Fibroblast of skin of left quadriceps (primary cell): Measurements from ENCODE around the gene TMEM44.

Experiments used
- DNase-seq, 2 experiments: peaks; one replicate each; pipeline ENCODE4 v3.0.0-alpha.2; 2013; ENCODE audit warnings: low read depth in 2 of 2

The TMEM44 gene

DNA sequence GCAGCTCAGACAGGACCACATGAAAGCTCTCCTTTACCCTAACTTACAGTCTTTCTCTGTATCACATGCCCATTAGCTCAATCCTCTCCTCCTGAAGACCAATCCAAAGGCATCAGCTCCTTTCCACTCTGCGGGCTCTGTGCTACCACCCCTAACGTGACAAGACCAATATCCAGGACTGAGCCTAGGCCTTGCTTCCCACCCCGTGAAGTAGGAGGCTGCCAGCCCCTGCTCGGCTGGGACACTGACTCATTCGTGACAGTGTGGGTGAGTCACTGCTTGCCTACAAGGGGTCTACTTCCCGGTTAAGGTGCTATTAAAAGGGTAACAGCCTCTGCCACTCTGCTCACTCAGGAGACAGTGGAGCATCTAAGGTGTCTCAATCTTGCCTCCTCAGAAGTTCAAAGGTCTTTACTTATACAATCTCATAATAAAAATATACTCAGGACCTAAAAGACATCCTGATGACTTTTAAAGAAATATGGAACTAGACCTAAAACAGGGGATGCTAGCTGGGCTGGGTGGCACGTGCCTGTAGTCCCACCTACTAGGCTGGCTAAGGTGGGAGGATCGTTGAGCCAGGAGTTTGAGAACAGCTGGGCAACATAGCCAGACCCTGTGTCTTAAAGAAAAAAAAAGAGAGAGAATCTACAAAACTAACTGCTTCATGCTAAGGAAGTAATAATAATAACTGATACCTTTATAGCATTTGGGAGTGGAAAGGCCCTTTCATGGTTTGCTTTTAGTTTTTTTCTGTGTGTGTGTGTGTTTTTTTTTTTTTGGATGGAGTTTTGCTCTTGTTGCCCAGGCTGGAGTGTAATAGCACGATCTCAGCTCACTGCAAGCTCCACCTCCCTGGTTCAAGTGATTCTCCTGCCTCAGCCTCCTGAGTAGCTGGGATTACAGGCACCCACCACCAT, 55.0 kb downstream of the TMEM44 start:
- peak; percentile 56 to 62 for DNase-seq

DNA sequence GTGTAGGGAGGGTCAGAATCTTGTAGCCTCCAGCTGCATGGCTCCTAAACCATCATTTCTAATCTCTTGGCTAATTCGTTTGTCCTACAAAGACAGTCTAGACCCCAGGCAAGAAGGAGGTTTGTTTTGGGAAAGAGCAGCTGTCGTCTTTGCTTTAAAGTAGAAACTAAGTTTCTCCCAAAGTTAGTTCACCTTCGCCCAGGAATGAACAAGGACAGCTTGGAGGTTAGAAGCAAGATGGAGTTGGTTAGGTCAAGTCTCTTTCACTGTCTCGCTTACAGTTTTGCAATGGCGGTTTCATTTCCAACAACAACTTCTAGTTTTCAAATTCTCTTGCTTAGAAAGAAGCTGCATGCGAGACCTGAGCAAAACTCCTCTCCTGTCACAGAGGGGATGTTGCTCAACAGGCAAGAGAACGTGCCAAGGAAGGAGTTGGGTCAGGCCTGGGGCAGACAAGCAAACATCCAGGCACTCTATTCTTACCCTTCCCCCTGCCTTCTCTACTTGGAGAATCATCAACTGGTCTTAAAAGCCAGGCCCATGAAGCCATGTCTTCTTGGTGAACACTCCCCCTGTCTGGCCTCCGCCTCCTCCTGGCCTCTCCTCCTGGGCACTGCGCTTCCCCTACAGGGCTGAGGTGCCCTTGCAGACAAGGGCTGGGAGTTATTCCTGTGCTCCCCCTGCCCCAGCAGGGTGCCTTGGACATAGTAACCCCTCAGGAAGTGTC, 57.6 kb downstream of the TMEM44 start:
- no peak for DNase-seq

DNA sequence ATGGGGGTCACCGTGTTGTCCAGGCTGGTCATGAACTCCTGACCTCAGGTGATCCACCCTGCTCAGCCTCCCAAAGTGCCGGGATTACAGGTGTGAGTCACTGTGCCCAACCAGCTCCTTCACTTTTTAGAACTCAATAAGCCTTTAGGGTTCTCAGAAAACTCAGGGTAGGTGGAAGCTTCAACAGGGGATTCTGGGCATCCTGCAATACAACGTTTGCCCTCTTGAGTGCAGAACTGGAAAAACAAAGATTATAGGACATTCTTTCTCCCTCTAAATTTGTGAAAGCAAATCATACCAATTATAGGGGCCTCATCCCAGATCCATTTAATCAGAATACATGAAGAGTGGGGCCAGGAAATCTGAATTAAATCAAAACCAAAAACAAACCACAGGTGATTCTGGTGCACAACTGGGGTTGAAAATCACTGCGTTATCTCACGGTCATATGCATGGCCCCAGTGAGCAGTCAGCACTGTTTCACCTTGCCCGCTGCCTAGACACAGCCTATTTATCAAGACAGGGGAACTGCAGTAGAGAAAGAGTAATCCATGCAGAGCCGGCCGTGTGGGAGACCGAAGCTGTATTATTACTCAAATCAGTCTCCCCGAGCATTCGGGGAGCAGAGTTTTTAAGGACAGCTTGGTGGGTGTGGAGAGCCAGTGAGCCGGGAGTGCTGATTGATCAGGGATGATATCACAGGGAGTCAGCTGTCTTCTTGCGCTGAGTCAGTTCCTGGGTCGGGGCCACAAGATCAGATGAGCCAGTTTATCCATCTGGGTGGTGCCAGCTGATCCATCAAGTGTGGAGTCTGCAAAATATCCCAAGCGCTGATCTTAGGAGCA, 58.4 kb downstream of the TMEM44 start:
- no peak for DNase-seq

DNA sequence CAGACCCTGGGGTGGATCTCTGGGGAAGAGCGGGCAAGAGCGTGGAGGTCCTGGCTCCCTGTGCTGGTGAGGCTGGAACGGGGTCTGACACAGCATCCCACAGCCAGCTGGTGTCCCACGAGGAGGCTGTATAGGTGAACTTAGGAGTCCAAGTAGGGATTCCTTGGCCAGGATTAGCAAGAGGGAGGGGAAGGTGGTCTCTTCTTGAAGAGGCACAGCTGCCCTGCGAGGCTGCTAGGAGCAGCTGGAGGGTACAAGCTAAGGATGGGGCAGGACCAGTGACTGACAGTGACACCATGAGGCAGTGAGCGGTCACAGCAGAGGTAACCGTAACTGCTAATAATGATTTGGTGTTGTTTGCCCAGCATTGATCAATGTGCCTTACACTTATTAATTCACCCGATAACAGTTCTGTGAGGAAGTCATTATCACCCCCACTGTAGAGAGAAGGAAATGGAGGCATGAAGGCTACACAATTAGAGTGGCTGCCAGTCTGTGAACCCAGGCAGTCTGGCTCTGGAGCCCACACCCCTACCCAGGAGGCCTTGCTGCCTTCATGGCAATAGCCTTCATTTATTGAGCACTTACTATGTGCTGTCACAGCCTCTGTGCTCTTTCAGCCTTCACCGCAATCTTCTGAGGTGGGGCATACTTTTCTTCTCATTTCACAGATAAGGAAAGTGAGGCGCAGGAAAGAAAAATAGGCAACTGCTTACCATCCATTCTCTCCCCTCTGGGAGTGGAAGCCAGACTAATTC, 59.4 kb downstream of the TMEM44 start:
- DNase-seq = no peak

DNA sequence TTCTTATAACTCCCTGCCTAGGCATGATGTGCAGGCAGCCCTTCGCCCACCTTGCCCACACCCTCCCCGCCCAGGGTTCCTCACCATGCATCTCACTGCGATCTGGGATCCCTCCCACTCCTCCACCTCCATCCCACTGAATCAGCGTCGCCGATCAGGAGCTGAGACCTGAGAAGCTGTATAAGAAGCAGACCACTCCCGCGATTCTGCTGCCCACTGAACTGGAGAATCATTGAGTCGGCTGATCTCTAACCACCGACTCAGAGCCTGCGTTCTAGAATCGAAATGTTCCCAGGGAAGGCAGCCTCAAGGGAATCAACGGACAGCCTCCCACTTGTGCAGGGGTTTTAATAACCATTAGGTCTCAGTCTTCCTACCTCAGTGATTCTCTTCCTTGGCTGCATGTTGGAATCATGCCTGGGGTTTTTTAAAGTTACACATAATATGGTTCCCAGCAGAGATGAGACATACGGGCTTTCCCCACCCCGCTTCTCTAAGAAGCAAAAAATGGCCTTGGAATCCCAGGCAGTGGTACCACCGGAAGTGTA, 60.2 kb downstream of the TMEM44 start:
- DNase-seq = no peak

DNA sequence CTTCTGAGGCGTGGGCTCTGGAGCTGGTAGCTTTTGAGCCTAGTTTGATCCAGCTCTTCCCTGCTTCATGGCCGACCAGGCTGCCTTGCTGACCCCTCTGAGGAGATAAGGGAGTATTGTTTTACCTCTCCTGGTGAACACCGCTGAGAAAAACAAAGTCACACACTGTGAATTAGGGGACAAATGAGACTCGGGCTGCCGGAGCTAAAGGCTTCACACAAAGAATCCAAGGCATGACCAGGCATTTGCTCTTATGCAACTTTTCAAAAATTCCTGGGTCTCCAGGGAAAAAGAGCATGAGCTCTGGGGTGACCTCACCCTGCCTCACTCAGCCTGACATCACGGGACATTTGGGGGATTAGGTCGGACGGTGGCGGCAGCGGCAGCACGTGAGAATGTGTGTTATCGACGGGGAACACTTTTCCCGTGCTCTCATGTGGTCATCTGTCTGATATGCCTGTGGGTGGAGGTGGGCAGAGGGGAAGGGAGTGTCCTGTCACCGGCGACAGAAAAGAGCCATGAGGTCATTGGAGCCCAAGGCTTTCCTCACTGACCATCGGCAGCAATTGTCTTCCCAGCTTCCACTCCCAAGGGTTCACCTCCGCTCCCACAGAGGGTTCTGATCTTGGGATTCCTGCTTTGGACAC, 61.0 kb downstream of the TMEM44 start:
- peak; percentile 85 for DNase-seq

DNA sequence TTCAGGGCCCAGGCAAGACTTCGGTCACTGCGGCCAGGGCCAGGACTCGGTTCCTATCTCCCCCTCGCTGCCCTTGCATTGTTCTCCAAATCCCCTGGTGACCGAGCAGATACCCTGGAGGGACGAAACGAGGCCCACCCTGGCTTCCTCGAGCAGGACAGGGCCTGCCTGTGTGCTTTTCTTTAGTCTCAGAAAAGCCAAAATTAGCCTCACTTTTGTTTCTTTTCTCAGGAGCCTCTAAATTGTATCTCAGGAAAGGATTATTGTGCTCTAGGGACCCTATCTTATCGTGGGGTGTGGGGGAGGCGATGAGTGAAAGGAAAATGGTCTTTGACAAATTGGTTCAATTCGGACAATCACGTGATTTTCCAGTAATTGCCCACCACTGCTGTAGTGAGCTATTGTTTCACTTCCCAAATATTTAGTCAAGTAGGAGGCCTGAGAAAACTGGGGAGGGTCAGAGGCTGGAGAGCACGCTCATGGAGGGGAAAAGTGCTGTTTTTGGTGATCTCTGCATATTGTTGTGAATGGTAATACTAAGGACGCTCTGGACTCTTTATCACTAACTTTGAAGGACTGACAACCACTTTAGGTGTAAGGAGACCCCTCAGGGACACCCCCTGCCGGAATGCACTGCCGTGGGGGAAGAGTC, 61.6 kb downstream of the TMEM44 start:
- no peak for DNase-seq

DNA sequence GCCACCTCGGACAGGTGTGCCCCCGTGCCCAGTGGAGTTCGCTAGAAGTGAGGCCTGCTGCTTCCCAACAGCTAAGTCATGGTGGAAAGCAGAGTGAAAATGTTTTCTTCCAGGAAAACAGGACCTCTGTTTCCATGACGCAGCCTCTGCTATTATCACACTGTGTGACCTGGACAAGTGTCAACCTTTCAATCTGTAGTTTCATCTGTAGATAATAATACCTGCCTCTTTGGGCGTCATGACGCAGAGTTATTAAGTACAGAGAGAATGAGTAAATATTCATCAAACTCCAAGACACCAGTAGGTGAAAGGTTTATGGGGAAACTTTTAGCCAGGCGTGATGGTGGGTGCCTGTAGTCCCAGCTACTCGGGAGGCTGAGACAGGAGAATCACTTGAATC, 62.3 kb downstream of the TMEM44 start:
- no peak for DNase-seq

DNA sequence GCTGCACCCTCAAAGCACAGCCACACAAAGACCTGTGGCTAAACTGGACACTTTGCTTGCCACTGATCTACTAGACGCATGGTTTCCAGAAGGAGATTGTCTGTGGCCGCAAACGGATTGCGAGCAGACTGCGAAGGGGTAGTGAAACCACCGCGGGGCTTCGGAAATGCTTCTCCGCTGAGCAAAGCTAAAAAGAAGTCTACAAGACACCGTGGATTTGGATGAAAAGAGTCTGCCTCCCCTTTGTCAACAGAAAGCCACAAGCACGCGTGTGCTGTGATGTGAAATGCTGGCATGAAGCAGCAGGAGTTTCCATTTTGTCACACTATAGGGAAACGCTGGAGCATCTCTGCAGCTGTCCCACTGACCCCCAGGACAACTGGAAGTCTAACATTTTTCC, 63.0 kb downstream of the TMEM44 start:
- DNase-seq = no peak

DNA sequence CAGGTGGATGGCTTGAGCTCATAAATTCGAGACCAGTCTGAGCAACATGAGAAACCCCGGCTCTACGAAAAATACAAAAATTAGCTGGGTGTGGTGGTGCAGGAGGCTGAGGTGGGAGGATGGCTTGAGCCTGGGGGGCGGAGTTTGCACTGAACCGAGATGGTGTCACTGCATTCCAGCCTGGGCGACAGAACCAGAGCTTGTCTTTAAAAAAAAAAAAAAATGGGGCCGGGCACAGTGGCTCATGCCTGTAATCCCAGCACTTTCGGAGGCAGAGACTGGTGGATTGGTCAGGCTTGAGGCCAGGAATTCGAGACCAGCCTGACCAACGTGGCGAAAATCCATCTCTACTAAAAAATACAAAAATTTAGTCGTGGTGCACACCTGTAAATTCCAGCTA, 64.0 kb downstream of the TMEM44 start:
- DNase-seq = no peak

DNA sequence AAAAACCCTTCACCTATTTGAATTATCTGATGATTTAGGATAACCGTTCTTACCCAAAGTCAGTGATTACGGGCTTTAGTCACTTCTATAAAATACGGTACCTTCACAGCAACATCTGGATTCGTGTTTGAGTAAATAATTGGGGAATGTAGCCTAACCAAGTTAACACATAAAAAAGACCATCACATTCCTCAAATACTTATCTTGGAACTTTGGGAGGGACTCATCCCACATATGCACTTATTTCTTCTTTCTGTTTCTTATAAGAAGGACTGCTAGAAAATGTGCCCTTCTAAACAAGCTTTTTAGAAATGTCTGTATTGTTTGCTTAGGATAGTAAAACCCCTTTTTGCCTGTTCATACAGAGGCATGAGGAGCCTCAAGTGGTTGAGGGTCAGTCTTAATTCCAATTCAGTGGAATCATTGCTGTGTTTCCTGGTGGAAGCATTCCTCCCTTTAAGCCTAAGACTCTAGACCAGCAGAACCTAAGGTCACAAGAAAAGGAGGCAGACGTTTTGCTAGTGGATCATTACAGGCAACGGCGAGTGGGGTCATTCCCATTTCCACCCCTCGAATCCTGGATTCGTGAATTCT, 67.5 kb downstream of the TMEM44 start:
- DNase-seq = peak; percentile 89 to 90

DNA sequence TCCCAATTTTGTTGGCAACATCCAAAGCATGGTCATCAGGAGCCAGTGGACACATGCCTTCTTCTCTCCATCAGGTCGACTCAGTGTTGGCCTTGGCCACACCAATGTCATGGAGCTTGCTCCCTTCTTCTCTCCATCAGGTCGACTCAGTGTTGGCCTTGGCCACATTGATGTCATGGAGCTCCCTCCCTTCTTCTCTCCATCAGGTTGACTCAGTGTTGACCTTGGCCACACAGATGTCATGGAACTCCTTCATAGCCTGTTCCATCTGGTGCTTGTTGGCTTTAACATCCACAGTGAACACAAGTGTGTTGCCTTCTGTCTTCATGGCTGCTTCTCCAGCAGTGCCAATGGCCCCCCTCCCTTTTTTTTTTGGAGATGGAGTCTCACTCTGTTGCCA, 70.2 kb downstream of the TMEM44 start:
- DNase-seq = no peak

DNA sequence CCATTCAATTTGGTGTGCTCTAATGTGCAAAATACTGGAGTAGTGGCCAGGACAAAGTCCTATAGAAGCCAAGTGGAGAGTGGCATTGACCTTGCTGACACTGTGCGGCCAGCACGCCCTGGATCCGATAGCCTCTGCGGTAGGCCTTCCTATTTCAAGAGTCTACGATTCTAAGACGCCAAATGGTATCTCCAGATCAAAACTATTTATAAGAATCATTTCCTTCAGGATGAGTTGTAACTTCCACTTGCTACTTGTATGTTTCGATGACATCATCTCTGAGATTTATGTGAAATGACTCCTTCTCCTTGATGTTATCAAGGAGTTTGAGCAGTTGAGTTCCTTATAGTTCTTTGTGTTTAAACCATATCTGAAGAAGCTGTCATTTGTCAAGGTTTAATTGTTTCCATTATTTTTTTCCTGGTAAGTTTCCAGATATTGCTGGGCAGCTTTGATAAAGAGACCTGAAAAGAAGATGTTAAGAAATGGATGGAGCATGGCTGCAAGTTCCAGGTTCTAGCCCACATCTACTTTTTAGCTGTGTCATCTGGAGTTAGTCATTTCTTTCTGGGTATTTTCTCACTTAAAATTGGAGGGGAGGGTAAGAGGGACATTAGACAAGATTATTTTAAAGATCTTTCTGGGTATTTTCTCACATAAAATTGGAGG, 71.8 kb downstream of the TMEM44 start:
- peak; percentile 52 to 57 for DNase-seq

DNA sequence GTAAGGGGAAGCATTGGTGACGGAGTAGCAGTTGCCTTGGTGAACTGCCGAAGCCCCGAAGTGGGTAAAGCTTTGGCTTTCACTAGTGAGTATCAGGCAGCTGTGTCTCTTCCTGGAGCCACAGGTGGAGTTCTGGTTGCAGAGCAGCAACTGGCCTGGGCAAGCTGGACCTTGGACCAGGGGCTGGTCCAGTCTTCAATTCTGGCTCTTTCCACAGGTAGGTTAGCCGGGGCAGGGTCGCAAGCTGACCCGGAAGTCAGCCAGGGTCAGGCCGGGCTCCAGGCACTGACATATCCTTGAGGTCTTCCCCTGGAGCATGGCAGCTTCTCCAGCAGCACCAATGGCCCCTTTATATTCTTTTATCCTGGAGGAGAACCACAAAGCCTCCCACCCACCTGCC, 73.2 kb downstream of the TMEM44 start:
- DNase-seq = no peak

DNA sequence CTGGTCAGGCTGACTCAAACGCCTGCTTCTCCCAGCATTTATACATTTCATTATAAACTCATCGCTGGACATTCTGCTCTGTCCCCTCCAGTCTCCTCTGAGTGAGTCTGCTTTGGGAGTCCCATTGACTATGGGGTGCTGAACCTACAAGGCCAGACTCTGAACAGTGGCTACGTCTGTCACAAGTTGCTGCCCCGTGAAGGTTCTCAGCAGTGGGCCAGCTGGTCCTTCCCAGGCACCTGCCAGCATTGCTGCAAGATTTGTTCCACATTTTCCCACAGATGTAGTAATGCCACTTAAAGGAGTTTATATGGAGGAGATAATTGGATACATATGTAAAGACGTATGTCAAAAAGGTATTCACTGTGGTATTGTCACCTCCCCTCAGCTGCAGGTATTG, 73.7 kb downstream of the TMEM44 start:
- DNase-seq = no peak

DNA sequence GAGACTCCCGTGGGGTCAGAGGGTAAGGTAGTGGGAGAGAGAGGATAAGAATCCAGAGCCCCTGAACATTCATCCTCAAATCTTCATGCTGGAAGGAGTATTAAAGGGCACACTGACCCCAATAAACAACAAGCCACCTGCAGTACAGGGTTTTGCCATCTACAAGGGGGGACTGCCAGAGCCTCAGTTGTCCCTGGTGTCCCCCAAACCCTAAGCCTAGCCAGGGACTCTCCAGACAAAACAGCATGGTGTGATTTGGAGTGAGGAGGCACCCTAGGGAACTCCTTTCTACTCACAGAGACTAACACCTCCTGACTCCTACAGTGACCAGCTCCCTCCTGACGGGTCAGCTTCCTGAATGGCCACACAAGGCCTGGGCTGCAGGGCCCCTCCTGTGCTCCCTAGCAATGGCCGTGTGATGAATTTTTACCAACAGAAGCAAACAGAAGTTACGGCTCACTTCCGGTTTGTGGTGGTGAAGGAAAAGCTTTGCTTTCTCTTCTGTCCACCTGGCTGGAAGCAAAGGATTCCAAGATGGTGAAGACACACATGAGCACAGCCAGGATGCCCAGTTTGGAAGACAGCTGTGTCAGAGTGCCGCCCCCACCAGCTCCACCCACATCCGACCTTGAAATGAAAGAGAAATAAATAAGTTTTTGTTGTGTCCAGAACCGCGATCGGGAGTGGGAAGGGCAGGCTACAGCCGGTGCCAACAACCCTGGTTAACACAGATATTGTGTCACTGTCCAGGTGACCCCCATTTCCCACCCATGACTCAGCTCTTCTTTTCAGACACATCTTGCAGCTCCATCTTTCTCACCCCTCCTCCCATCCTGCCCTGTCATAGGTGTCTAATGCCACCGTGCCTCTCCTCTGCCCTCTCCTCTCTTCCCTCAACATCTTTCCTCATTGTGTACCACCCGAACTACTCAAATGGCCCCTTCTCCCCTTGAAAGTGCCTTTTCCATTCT, 76.8 kb downstream of the TMEM44 start:
- DNase-seq = no peak

DNA sequence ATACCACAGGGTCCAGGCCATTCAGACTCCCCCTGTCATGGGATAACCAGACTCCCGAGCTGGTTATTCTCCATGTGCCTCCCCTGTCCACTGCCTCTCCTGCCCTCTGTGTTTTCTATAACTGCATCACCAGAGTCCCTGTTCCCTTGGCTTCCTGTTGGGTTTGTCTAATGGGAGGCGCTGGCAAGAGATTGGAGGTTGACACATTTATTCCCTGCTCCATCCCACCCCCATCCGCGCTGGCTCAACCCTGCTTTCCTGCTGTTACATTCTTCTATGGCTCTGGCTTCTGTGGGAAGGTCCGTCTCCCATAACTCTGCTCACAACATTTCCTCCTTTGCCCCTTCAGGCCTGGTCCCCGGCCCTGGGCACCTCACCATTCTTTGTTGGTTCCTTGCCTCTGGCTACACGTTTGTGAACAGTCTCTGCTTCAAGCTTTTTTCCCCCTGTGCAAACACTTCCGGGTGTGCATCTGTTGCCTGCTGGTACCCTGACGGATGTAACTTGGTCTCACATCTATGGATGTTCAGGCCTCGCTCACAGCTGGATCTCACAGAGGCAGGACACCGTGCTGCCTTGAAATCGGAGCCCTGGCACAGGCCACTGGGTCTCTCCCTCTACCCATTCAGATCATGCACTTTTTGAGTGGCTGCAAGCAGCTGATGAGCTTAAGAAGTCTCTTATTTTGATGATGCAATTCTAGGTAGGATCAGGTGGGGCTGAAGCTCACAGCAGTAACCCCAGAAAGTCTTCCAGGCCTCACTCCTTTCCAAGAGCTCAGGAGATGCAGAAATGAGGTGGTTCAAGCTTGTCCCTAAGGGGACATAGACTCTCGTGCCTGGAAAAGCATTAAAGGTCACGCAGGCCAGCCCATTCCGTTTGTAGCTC, 77.8 kb downstream of the TMEM44 start:
- DNase-seq = no peak
